ENCODE measurements around the gene PGLYRP4.

GRCh38 chr1:153354515-153355193, 6.0 kb upstream of the PGLYRP4 start:
- TF ChIP-seq CTCF (IDR thresholded peaks at IDR 0.05; ENCODE audit: low read length) (no peak), EZH2 (IDR thresholded peaks at IDR 0.05; ENCODE audit: borderline replicate concordance, low read length) (no peak)

All from OCI-LY1 (cell line).